Adrenal gland (tissue), 5 donors: ENCODE results near the gene MDGA2.

ENCODE experiments used
- POLR2A ChIP-seq, 2 donors: fragments of 450-650 bp; IDR thresholded peaks; one replicate each; pipeline ENCODE4 v1.6.1; 2017; ENCODE audit warnings: antibody characterized with exemption in 2 of 2, mild to moderate bottlenecking in 2 of 2, moderate library complexity in 1 of 2
- TF ChIP-seq, protein P1 (sequence below), 6 experiments: fragments of 450-650 bp in 4 of 6; fragments of 200-600 bp in 2 of 6; sonication (generic) in 1 of 6; IDR thresholded peaks; 1 replicate in 5 of 6; 2 replicates in 1 of 6; pipeline versions ENCODE4 v1.5.1 to v1.8.0; 2016 to 2021; ENCODE audit warnings: antibody characterized with exemption in 6 of 6, mild to moderate bottlenecking in 2 of 6, moderate library complexity in 1 of 6
- donor health status: DM: no; HTN: no; CAD: no.

- TF ChIP-seq, protein P1, sequence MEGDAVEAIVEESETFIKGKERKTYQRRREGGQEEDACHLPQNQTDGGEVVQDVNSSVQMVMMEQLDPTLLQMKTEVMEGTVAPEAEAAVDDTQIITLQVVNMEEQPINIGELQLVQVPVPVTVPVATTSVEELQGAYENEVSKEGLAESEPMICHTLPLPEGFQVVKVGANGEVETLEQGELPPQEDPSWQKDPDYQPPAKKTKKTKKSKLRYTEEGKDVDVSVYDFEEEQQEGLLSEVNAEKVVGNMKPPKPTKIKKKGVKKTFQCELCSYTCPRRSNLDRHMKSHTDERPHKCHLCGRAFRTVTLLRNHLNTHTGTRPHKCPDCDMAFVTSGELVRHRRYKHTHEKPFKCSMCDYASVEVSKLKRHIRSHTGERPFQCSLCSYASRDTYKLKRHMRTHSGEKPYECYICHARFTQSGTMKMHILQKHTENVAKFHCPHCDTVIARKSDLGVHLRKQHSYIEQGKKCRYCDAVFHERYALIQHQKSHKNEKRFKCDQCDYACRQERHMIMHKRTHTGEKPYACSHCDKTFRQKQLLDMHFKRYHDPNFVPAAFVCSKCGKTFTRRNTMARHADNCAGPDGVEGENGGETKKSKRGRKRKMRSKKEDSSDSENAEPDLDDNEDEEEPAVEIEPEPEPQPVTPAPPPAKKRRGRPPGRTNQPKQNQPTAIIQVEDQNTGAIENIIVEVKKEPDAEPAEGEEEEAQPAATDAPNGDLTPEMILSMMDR (IDR thresholded peaks at IDR 0.05), result no peak
- no peak for TF ChIP-seq POLR2A (IDR thresholded peaks at IDR 0.05)
These were observed 689.6 kb downstream of the MDGA2 start for GRCh38 chr14:46985529-46986380.
